ENCODE measurements around the gene HJURP.

Gene HJURP

DNA sequence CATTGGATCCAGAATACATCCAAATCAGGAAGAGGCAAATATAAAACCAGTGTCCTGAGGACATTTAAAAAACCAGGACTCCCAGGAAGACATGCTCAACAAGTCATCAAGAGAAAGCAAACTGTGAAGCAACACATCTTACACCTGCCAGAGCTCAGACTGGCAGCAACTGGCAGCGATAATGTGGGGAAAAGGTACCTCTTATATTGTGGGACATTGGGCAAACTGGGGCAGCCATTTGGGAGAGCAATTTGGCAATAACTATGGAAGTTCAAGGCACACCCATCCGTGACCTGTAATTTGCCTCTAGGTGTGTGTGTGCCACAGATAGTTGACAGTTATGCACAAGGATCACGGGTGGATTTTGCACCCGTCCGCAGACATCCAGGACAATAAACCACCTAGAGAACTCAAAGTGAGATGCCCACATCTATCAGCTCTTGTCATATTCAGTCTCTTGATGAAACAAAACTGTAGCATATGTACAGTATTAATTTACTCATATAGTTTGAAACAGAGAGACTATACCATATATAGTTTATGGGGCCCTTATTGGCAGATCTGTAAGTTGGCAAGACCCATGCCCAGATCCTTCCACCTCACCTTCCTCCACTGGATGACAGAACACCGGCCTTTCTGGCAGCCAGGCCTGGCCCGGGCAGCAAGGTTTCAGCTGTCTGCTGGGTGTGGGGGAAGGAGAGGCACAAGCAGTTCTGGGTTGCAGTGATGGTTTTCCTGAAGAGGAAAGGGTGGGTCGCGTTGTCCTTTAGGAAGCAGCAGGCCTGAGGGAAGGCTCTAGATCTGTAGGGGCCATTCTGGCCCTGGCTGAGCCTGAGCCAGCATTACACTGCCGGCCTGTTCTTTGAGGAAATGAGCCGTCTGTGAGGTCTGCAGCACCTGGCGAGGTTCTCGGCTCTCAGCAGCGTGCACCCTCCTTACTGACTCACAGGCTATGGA, 18.8 kb downstream of the HJURP start:
- Histone ChIP-seq H2BK120ac (ENCODE audit: low read depth, low read length) (no peak overlapping the region), H3K79me1 (ENCODE audit: low read depth, low read length) (peaks cover 12% of the 10 kb centered on the region), H3K27me3 (ENCODE audit: control insufficient read depth in 3 of 3, insufficient read depth in 3 of 3, low read depth in 1 of 3, low read length in 3 of 3) (no peaks in the 10 kb centered on the region), H3K9ac (ENCODE audit: low read depth, low read length, poor library complexity) (peak overlapping the region; percentile 61), H4K8ac (ENCODE audit: low read depth, low read length) (no peak overlapping the region), H3K4ac (ENCODE audit: low read length) (no peak overlapping the region), H3K18ac (ENCODE audit: low read length) (no peak overlapping the region), H3K4me1 (ENCODE audit: control insufficient read depth in 2 of 2, insufficient read depth in 1 of 2, low read depth in 1 of 2, low read length in 2 of 2) (peaks cover 6 to 8% of the 10 kb centered on the region in 2 donors), H3K14ac (ENCODE audit: low read length) (no peak overlapping the region), H3K9me3 (replicated peaks in 1 of 2; ENCODE audit: control insufficient read depth in 2 of 2, insufficient read depth in 1 of 2, low read depth in 1 of 2, low read length in 2 of 2) (peaks cover 0 to 3% of the 10 kb centered on the region in 2 donors), H2BK12ac (ENCODE audit: low read length) (no peak overlapping the region), H2AFZ (ENCODE audit: low read length) (no peak overlapping the region), H3K4me2 (ENCODE audit: insufficient read depth, low read length, poor library complexity, severe bottlenecking) (no peak overlapping the region), H3K23ac (ENCODE audit: low read depth, low read length, poor library complexity) (no peak overlapping the region), H3K27ac (replicated peaks; ENCODE audit: low read length) (no peak overlapping the region), H4K91ac (ENCODE audit: low read depth, low read length, poor library complexity) (no peak overlapping the region), H2BK15ac (ENCODE audit: low read length) (no peak overlapping the region), H2BK5ac (ENCODE audit: low read length) (no peak overlapping the region), H3K4me3 (ENCODE audit: low read length in 2 of 2) (no peak overlapping the region), H3K36me3 (replicated peaks in 1 of 2; ENCODE audit: control insufficient read depth in 2 of 2, insufficient read depth in 2 of 2, low read length in 2 of 2) (peaks cover 49 to 74% of the 10 kb centered on the region in 2 donors), H2AK5ac (ENCODE audit: low read depth, low read length) (no peak overlapping the region)
- no CpG with 5 or more reads among the region's 14 CpGs for WGBS, 2 donors (ENCODE audit: extremely low coverage in 2 of 2, insufficient read length in 2 of 2, insufficient replicate concordance in 1 of 2)
- DNase-seq (ENCODE audit: low spot score), result no peak

DNA sequence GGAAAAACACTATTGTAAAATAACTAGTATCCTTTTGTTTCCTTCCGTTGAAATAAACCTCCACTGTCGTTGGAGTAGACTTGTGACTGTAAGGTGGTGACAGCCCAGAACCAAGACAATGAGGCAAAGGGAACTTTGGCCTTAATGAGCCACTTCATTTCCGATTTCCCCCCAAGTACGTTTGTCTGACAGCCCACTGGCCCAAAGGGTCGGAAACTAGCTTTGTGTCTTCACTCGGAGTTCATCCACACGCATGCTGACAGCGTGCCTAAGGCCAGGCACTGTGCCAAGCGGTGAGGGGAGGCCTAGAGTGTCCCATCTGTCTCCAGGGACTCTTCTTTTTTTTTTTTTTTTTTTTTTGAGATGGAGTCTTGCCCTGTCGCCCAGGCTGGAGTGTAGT, 21.0 kb downstream of the HJURP start:
- H2BK15ac ChIP-seq (ENCODE audit: low read length), result no peak overlapping the region
- H2BK120ac ChIP-seq (ENCODE audit: low read depth, low read length), result no peak overlapping the region
- no peak overlapping the region for H3K4me2 ChIP-seq (ENCODE audit: insufficient read depth, low read length, poor library complexity, severe bottlenecking)
- H3K23ac ChIP-seq (ENCODE audit: low read depth, low read length, poor library complexity), result no peak overlapping the region
- peaks cover 6% of the 10 kb centered on the region in 2 donors for H3K4me1 ChIP-seq (ENCODE audit: control insufficient read depth in 2 of 2, insufficient read depth in 1 of 2, low read depth in 1 of 2, low read length in 2 of 2)
- no peak overlapping the region for H4K91ac ChIP-seq (ENCODE audit: low read depth, low read length, poor library complexity)
- H3K18ac ChIP-seq (ENCODE audit: low read length), result no peak overlapping the region
- H3K4ac ChIP-seq (ENCODE audit: low read length), result no peak overlapping the region
- no peaks in the 10 kb centered on the region for H3K27me3 ChIP-seq (ENCODE audit: control insufficient read depth in 3 of 3, insufficient read depth in 3 of 3, low read depth in 1 of 3, low read length in 3 of 3)
- H2AK5ac ChIP-seq (ENCODE audit: low read depth, low read length), result no peak overlapping the region
- no peak overlapping the region for H3K14ac ChIP-seq (ENCODE audit: low read length)
- peaks cover 28 to 52% of the 10 kb centered on the region in 2 donors for H3K36me3 ChIP-seq (replicated peaks in 1 of 2; ENCODE audit: control insufficient read depth in 2 of 2, insufficient read depth in 2 of 2, low read length in 2 of 2)
- no peak overlapping the region for H4K8ac ChIP-seq (ENCODE audit: low read depth, low read length)
- H2BK12ac ChIP-seq (ENCODE audit: low read length), result no peak overlapping the region
- no peak overlapping the region for H3K4me3 ChIP-seq (ENCODE audit: low read length in 2 of 2)
- H3K9me3 ChIP-seq (replicated peaks in 1 of 2; ENCODE audit: control insufficient read depth in 2 of 2, insufficient read depth in 1 of 2, low read depth in 1 of 2, low read length in 2 of 2), result peaks cover 0 to 3% of the 10 kb centered on the region in 2 donors
- WGBS, 2 donors (ENCODE audit: extremely low coverage in 2 of 2, insufficient read length in 2 of 2, insufficient replicate concordance in 1 of 2), result no CpG with 5 or more reads among the region's 10 CpGs
- H3K79me1 ChIP-seq (ENCODE audit: low read depth, low read length), result peaks cover 1% of the 10 kb centered on the region
- no peak overlapping the region for H2AFZ ChIP-seq (ENCODE audit: low read length)
- H2BK5ac ChIP-seq (ENCODE audit: low read length), result no peak overlapping the region
- H3K27ac ChIP-seq (replicated peaks; ENCODE audit: low read length), result peak overlapping the region; percentile 19
- no peak for DNase-seq (ENCODE audit: low spot score)
- no peak overlapping the region for H3K9ac ChIP-seq (ENCODE audit: low read depth, low read length, poor library complexity)

DNA sequence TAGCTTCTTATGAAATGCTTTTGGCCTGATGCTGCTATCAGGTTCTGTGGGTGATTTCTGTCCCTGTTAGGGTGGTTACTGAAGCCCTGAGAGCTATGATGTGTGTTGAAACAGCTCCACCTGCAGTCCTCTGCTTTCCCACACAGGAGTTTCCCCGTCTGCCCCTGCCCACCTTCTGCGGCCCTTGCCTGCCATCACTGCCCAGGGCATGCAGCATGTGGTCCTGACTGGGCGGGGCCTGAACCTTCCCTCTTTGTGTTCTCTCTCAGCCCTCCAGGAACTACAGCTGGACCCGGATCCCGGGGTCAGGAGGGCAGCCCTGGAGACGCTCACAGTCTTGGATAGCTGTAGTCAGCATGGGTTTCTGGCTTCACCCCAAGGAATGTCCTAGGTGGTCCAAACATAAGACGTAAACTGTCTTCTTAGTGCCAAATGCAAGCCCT, 21.4 kb downstream of the HJURP start:
- Histone ChIP-seq H4K8ac (ENCODE audit: low read depth, low read length) (no peak overlapping the region), H3K79me1 (ENCODE audit: low read depth, low read length) (peaks cover 1% of the 10 kb centered on the region), H3K4me2 (ENCODE audit: insufficient read depth, low read length, poor library complexity, severe bottlenecking) (no peak overlapping the region), H3K27me3 (ENCODE audit: control insufficient read depth in 3 of 3, insufficient read depth in 3 of 3, low read depth in 1 of 3, low read length in 3 of 3) (no peaks in the 10 kb centered on the region), H3K9me3 (replicated peaks in 1 of 2; ENCODE audit: control insufficient read depth in 2 of 2, insufficient read depth in 1 of 2, low read depth in 1 of 2, low read length in 2 of 2) (peaks cover 0 to 3% of the 10 kb centered on the region in 2 donors), H2BK15ac (ENCODE audit: low read length) (no peak overlapping the region), H4K91ac (ENCODE audit: low read depth, low read length, poor library complexity) (no peak overlapping the region), H3K4me1 (ENCODE audit: control insufficient read depth in 2 of 2, insufficient read depth in 1 of 2, low read depth in 1 of 2, low read length in 2 of 2) (peaks cover 6% of the 10 kb centered on the region in 2 donors), H3K14ac (ENCODE audit: low read length) (no peak overlapping the region), H3K9ac (ENCODE audit: low read depth, low read length, poor library complexity) (no peak overlapping the region), H3K27ac (replicated peaks; ENCODE audit: low read length) (no peak overlapping the region), H2BK12ac (ENCODE audit: low read length) (no peak overlapping the region), H3K4ac (ENCODE audit: low read length) (no peak overlapping the region), H3K18ac (ENCODE audit: low read length) (peak overlapping the region; percentile 60), H2BK5ac (ENCODE audit: low read length) (no peak overlapping the region), H3K36me3 (replicated peaks in 1 of 2; ENCODE audit: control insufficient read depth in 2 of 2, insufficient read depth in 2 of 2, low read length in 2 of 2) (peaks cover 23 to 47% of the 10 kb centered on the region in 2 donors), H3K23ac (ENCODE audit: low read depth, low read length, poor library complexity) (no peak overlapping the region), H2BK120ac (ENCODE audit: low read depth, low read length) (no peak overlapping the region), H2AK5ac (ENCODE audit: low read depth, low read length) (no peak overlapping the region), H3K4me3 (ENCODE audit: low read length in 2 of 2) (no peak overlapping the region), H2AFZ (ENCODE audit: low read length) (peak overlapping the region; percentile 71)
- no CpG with 5 or more reads among the region's 7 CpGs for WGBS, 2 donors (ENCODE audit: extremely low coverage in 2 of 2, insufficient read length in 2 of 2, insufficient replicate concordance in 1 of 2)
- DNase-seq (ENCODE audit: low spot score), result peak; percentile 54

DNA sequence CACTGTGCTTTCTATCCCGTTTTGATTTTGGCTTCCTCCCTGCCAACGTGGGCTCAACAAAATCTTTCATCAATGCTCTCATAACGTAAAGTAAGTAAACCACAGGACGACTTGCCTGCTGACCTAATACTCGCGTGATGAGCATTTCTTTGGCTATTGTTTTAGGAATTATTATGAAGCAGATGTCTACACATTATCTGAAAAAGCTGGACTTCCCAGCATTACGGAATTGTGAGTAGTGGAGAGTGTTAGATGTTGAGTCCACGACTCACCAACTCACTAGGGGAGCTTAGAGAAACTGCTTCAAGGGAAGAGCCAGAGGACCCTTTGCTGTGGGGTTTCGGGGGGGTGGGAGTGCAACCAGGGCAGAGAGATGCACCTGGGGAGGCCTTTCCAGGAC, 21.9 kb downstream of the HJURP start:
- no peak overlapping the region for H4K8ac ChIP-seq (ENCODE audit: low read depth, low read length)
- no peak overlapping the region for H3K4ac ChIP-seq (ENCODE audit: low read length)
- peaks cover 6% of the 10 kb centered on the region in 2 donors for H3K4me1 ChIP-seq (ENCODE audit: control insufficient read depth in 2 of 2, insufficient read depth in 1 of 2, low read depth in 1 of 2, low read length in 2 of 2)
- H3K27ac ChIP-seq (replicated peaks; ENCODE audit: low read length), result no peak overlapping the region
- H3K9ac ChIP-seq (ENCODE audit: low read depth, low read length, poor library complexity), result no peak overlapping the region
- no peak overlapping the region for H2BK120ac ChIP-seq (ENCODE audit: low read depth, low read length)
- no peak overlapping the region for H3K14ac ChIP-seq (ENCODE audit: low read length)
- H3K79me1 ChIP-seq (ENCODE audit: low read depth, low read length), result peaks cover 1% of the 10 kb centered on the region
- no peak overlapping the region for H4K91ac ChIP-seq (ENCODE audit: low read depth, low read length, poor library complexity)
- H3K4me3 ChIP-seq (ENCODE audit: low read length in 2 of 2), result no peak overlapping the region
- H3K27me3 ChIP-seq (ENCODE audit: control insufficient read depth in 3 of 3, insufficient read depth in 3 of 3, low read depth in 1 of 3, low read length in 3 of 3), result no peaks in the 10 kb centered on the region
- H3K23ac ChIP-seq (ENCODE audit: low read depth, low read length, poor library complexity), result no peak overlapping the region
- H3K4me2 ChIP-seq (ENCODE audit: insufficient read depth, low read length, poor library complexity, severe bottlenecking), result no peak overlapping the region
- peaks cover 0 to 3% of the 10 kb centered on the region in 2 donors for H3K9me3 ChIP-seq (replicated peaks in 1 of 2; ENCODE audit: control insufficient read depth in 2 of 2, insufficient read depth in 1 of 2, low read depth in 1 of 2, low read length in 2 of 2)
- H2BK12ac ChIP-seq (ENCODE audit: low read length), result no peak overlapping the region
- no peak overlapping the region for H2BK15ac ChIP-seq (ENCODE audit: low read length)
- H2AK5ac ChIP-seq (ENCODE audit: low read depth, low read length), result no peak overlapping the region
- peak overlapping the region; percentile 11 for H2AFZ ChIP-seq (ENCODE audit: low read length)
- no peak for DNase-seq (ENCODE audit: low spot score)
- WGBS, 2 donors (ENCODE audit: extremely low coverage in 2 of 2, insufficient read length in 2 of 2, insufficient replicate concordance in 1 of 2), result no CpG with 5 or more reads among the region's 9 CpGs
- H2BK5ac ChIP-seq (ENCODE audit: low read length), result no peak overlapping the region
- H3K18ac ChIP-seq (ENCODE audit: low read length), result peak overlapping the region; percentile 60
- H3K36me3 ChIP-seq (replicated peaks in 1 of 2; ENCODE audit: control insufficient read depth in 2 of 2, insufficient read depth in 2 of 2, low read length in 2 of 2), result peaks cover 20 to 43% of the 10 kb centered on the region in 2 donors
